Mucosa of rectum (tissue), 2 donors: ENCODE results near the gene HDAC10.
A peak's percentile ranks its signal among the peaks of the same experiment; 100 is the strongest.

ENCODE experiments used
- H3K27ac ChIP-seq, 2 donors: one replicate each; pipeline ENCODE4 v1.7.0; 2013; ENCODE audit warnings: inconsistent platforms in 2 of 2, low read depth in 2 of 2, low read length in 2 of 2
- H3K27me3 ChIP-seq, 2 donors: one replicate each; pipeline ENCODE4 v1.7.0; 2013; ENCODE audit warnings: low read length in 2 of 2; ENCODE audit not compliant: control insufficient read depth in 2 of 2, insufficient read depth in 2 of 2
- H3K36me3 ChIP-seq, 2 donors: one replicate each; pipeline ENCODE4 v1.7.0; 2013; ENCODE audit warnings: low read length in 2 of 2; ENCODE audit not compliant: control insufficient read depth in 2 of 2, insufficient read depth in 2 of 2
- H3K4me1 ChIP-seq, 2 donors: one replicate each; pipeline ENCODE4 v1.7.0; 2013; ENCODE audit warnings: low read length in 2 of 2, mild to moderate bottlenecking in 1 of 2; ENCODE audit not compliant: control insufficient read depth in 2 of 2, insufficient read depth in 2 of 2
- H3K4me3 ChIP-seq, 2 donors: one replicate each; pipeline ENCODE4 v1.7.0; 2013; ENCODE audit warnings: low read length in 2 of 2
- H3K9ac ChIP-seq, 2 donors: one replicate each; pipeline ENCODE4 v1.7.0; 2013; ENCODE audit warnings: low read length in 2 of 2, low read depth in 1 of 2, mild to moderate bottlenecking in 1 of 2
- H3K9me3 ChIP-seq, 2 donors: one replicate each; pipeline ENCODE4 v1.7.0; 2013; ENCODE audit warnings: low read length in 2 of 2; ENCODE audit not compliant: control insufficient read depth in 2 of 2
- donor health status: healthy.
- donor health status: Normal muscosa, but diverticular disease.

HDAC10 gene

GRCh38 chr22:50199829-50200460, 51.1 kb downstream of the HDAC10 start:
- peak overlapping the region; percentile 63 to 73 for H3K4me3 ChIP-seq
- peaks cover 11 to 12% of the 10 kb centered on the region in 2 donors for H3K36me3 ChIP-seq
- peak overlapping the region in 1 of 2 donors; percentile 71 for H3K27ac ChIP-seq
- H3K9ac ChIP-seq = peak overlapping the region; percentile 75 to 76
- no peaks in the 10 kb centered on the region for H3K27me3 ChIP-seq
- H3K4me1 ChIP-seq = peaks cover 7 to 12% of the 10 kb centered on the region in 2 donors
- no peaks in the 10 kb centered on the region for H3K9me3 ChIP-seq

GRCh38 chr22:50199251-50199721, 51.8 kb downstream of the HDAC10 start:
- Histone ChIP-seq H3K4me3 (peak overlapping the region in 1 of 2 donors; percentile 73), H3K36me3 (peaks cover 17 to 18% of the 10 kb centered on the region in 2 donors), H3K4me1 (peaks cover 7 to 12% of the 10 kb centered on the region in 2 donors), H3K27me3 (no peaks in the 10 kb centered on the region), H3K9me3 (no peaks in the 10 kb centered on the region), H3K27ac (no peak overlapping the region), H3K9ac (peak overlapping the region in 1 of 2 donors; percentile 76)

GRCh38 chr22:50198624-50199017, 52.4 kb downstream of the HDAC10 start:
- Histone ChIP-seq H3K9ac (no peak overlapping the region), H3K36me3 (peaks cover 20 to 24% of the 10 kb centered on the region in 2 donors), H3K4me1 (peaks cover 7 to 12% of the 10 kb centered on the region in 2 donors), H3K27ac (no peak overlapping the region), H3K4me3 (no peak overlapping the region), H3K27me3 (no peaks in the 10 kb centered on the region), H3K9me3 (no peaks in the 10 kb centered on the region)

GRCh38 chr22:50197856-50198623, 53.0 kb downstream of the HDAC10 start:
- H3K9me3 ChIP-seq = no peaks in the 10 kb centered on the region
- no peak overlapping the region for H3K9ac ChIP-seq
- no peak overlapping the region for H3K27ac ChIP-seq
- H3K36me3 ChIP-seq = peaks cover 20 to 22% of the 10 kb centered on the region in 2 donors
- H3K4me1 ChIP-seq = peaks cover 7 to 14% of the 10 kb centered on the region in 2 donors
- H3K4me3 ChIP-seq = no peak overlapping the region
- no peaks in the 10 kb centered on the region for H3K27me3 ChIP-seq

- H3K27ac ChIP-seq = no peak overlapping the region
- no peaks in the 10 kb centered on the region for H3K27me3 ChIP-seq
- peaks cover 11 to 21% of the 10 kb centered on the region in 2 donors for H3K4me1 ChIP-seq
- H3K4me3 ChIP-seq = no peak overlapping the region
- H3K36me3 ChIP-seq = peaks cover 20 to 23% of the 10 kb centered on the region in 2 donors
- no peaks in the 10 kb centered on the region for H3K9me3 ChIP-seq
- no peak overlapping the region for H3K9ac ChIP-seq
Observed at GRCh38 chr22:50197000-50197800, 53.9 kb downstream of the HDAC10 start.

- peaks cover 14 to 23% of the 10 kb centered on the region in 2 donors for H3K4me1 ChIP-seq
- no peaks in the 10 kb centered on the region for H3K9me3 ChIP-seq
- peaks cover 20 to 23% of the 10 kb centered on the region in 2 donors for H3K36me3 ChIP-seq
- no peak overlapping the region for H3K9ac ChIP-seq
- no peak overlapping the region for H3K4me3 ChIP-seq
- H3K27ac ChIP-seq = no peak overlapping the region
- H3K27me3 ChIP-seq = no peaks in the 10 kb centered on the region
Observed at GRCh38 chr22:50196256-50196655, 54.8 kb downstream of the HDAC10 start.
